HL-60 (cell line): ENCODE data around the gene TLE3.

Source experiments
- GABPA ChIP-seq: IDR thresholded peaks from 2 replicates; pipeline ENCODE4 v1.6.1; 2012; ENCODE audit warnings: low read depth
- POLR2AphosphoS5 ChIP-seq: IDR thresholded peaks from 2 replicates; pipeline ENCODE4 v1.6.1; 2012; ENCODE audit warnings: low read depth
- TF ChIP-seq, protein P1 (sequence below): IDR thresholded peaks from one replicate; pipeline ENCODE4 v1.5.1; 2011; ENCODE audit warnings: low read length, control low read depth, inconsistent platforms; ENCODE audit not compliant: insufficient read depth
- TF ChIP-seq, protein P2 (sequence below): IDR thresholded peaks from 2 replicates; pipeline ENCODE4 v1.6.1; 2012; ENCODE audit warnings: low read depth; ENCODE audit not compliant: insufficient replicate concordance

DNA sequence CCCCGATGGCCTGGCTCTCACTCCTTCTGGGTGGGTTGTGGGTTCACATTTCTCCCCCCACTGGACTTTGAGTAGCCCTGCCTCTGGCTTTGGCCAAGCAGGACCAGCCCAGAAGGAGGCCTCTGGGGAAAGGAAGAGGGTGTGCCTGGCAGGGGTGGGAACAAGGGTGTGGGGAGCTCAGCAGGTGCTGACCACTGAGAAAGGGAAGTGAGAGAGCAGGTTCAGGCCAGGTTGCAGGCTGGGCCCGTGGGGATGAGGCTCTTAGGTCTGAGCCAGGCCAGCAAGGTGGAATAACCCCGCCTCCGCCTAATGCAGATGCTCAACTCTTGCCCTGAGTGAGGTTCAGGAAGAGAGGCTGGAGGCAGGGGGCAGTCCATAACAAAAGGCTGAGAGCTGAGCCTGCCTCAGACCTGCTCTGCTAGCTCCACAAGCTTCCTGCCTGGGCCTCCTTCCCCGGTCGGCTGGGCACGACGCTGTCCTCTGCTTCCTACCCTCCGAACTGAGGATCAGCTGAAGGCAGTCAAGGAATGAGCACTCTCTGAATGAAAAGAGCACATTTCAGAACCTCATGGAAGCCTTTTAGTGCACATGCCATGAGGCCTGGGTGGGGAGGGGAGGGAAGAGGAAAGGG is 82.7 kb downstream of the TLE3 start:
- TF ChIP-seq, protein P1, sequence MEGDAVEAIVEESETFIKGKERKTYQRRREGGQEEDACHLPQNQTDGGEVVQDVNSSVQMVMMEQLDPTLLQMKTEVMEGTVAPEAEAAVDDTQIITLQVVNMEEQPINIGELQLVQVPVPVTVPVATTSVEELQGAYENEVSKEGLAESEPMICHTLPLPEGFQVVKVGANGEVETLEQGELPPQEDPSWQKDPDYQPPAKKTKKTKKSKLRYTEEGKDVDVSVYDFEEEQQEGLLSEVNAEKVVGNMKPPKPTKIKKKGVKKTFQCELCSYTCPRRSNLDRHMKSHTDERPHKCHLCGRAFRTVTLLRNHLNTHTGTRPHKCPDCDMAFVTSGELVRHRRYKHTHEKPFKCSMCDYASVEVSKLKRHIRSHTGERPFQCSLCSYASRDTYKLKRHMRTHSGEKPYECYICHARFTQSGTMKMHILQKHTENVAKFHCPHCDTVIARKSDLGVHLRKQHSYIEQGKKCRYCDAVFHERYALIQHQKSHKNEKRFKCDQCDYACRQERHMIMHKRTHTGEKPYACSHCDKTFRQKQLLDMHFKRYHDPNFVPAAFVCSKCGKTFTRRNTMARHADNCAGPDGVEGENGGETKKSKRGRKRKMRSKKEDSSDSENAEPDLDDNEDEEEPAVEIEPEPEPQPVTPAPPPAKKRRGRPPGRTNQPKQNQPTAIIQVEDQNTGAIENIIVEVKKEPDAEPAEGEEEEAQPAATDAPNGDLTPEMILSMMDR: no peak
- TF ChIP-seq, protein P2, sequence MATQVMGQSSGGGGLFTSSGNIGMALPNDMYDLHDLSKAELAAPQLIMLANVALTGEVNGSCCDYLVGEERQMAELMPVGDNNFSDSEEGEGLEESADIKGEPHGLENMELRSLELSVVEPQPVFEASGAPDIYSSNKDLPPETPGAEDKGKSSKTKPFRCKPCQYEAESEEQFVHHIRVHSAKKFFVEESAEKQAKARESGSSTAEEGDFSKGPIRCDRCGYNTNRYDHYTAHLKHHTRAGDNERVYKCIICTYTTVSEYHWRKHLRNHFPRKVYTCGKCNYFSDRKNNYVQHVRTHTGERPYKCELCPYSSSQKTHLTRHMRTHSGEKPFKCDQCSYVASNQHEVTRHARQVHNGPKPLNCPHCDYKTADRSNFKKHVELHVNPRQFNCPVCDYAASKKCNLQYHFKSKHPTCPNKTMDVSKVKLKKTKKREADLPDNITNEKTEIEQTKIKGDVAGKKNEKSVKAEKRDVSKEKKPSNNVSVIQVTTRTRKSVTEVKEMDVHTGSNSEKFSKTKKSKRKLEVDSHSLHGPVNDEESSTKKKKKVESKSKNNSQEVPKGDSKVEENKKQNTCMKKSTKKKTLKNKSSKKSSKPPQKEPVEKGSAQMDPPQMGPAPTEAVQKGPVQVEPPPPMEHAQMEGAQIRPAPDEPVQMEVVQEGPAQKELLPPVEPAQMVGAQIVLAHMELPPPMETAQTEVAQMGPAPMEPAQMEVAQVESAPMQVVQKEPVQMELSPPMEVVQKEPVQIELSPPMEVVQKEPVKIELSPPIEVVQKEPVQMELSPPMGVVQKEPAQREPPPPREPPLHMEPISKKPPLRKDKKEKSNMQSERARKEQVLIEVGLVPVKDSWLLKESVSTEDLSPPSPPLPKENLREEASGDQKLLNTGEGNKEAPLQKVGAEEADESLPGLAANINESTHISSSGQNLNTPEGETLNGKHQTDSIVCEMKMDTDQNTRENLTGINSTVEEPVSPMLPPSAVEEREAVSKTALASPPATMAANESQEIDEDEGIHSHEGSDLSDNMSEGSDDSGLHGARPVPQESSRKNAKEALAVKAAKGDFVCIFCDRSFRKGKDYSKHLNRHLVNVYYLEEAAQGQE: no peak
- no peak for TF ChIP-seq GABPA
- TF ChIP-seq POLR2AphosphoS5: no peak
